ENCODE results near the gene GPR82. TPM values are rescaled to one million over a fixed set of nuclear protein-coding genes. Genes with fewer than 3 reads are reported as not detected.

Gene GPR82
- total RNA-seq, 1 experiment from 2014 or later: not detected

GRCh38 chrX:41688156-41688555, 35.8 kb upstream of the GPR82 start:
- no peaks in the 10 kb centered on the region for H3K4me1 Mint-ChIP-seq (ENCODE audit: low read depth, unreplicated experiment)
- TF ChIP-seq CTCF (IDR thresholded peaks at IDR 0.05; ENCODE audit: insufficient read depth in 1 of 2, low read depth in 1 of 2, low read length in 1 of 2, severe bottlenecking in 1 of 2, unreplicated experiment in 1 of 2): no peak

GRCh38 chrX:41688835-41689234, 35.1 kb upstream of the GPR82 start, which contains the start of gene GPR34:
GPR34 (plus strand) TSS chrX:41688973; CDS start chrX:41695634, 6,661 bp downstream.
- H3K4me1 ChIP-seq: no peaks in the 10 kb centered on the region
- BruUV-seq (replicated peaks): no TSS peak
- Mint-ChIP-seq H3K27ac (ENCODE audit: unreplicated experiment) (no peak within 1 kb of the TSS), H3K4me3 (ENCODE audit: unreplicated experiment) (no peak within 1 kb of the TSS), H3K9me3 (ENCODE audit: unreplicated experiment) (no peaks in the 10 kb centered on the region), H3K36me3 (ENCODE audit: insufficient read depth, unreplicated experiment) (peaks cover 9% of the 10 kb centered on the region), H3K27me3 (ENCODE audit: insufficient read depth, unreplicated experiment) (no peaks in the 10 kb centered on the region), H3K4me1 (ENCODE audit: low read depth, unreplicated experiment) (no peaks in the 10 kb centered on the region)
- H3K36me3 ChIP-seq (ENCODE audit: control insufficient read depth, insufficient read depth, low read length): no peaks in the 10 kb centered on the region
- H3K4me3 ChIP-seq (ENCODE audit: low read depth, low read length): no peak within 1 kb of the TSS
- ChIA-PET POLR2A (no interaction called here), CTCF (no interaction called here)
- DNase-seq: no peak
- H3K27me3 ChIP-seq (replicated peaks; ENCODE audit: control insufficient read depth, insufficient read depth, low read length): no peaks in the 10 kb centered on the region
- intact Hi-C loops (cut with micrococcal nuclease; ENCODE audit: unreplicated experiment): no loop called here
- no peaks in the 10 kb centered on the region for H3K9me3 ChIP-seq
- TF ChIP-seq CTCF (IDR thresholded peaks at IDR 0.05; ENCODE audit: insufficient read depth in 1 of 2, low read depth in 1 of 2, low read length in 1 of 2, severe bottlenecking in 1 of 2, unreplicated experiment in 1 of 2): no peak

More at GRCh38 chrX:41688156-41688555, 35.8 kb upstream of the GPR82 start:
- H3K27me3 ChIP-seq (replicated peaks; ENCODE audit: control insufficient read depth, insufficient read depth, low read length): no peaks in the 10 kb centered on the region
- H3K4me3 ChIP-seq (ENCODE audit: low read depth, low read length): no peak overlapping the region
- no peak overlapping the region for H3K27ac Mint-ChIP-seq (ENCODE audit: unreplicated experiment)
- H3K36me3 Mint-ChIP-seq (ENCODE audit: insufficient read depth, unreplicated experiment): peaks cover 5% of the 10 kb centered on the region
- no TSS peak for BruUV-seq (replicated peaks)
- H3K36me3 ChIP-seq (ENCODE audit: control insufficient read depth, insufficient read depth, low read length): no peaks in the 10 kb centered on the region
- no peak for DNase-seq
- no peaks in the 10 kb centered on the region for H3K4me1 ChIP-seq
- H3K9me3 ChIP-seq: no peaks in the 10 kb centered on the region
- ChIA-PET POLR2A (no interaction called here), CTCF (no interaction called here)
- H3K9me3 Mint-ChIP-seq (ENCODE audit: unreplicated experiment): no peaks in the 10 kb centered on the region
- intact Hi-C loops (cut with micrococcal nuclease; ENCODE audit: unreplicated experiment): no loop called here
- no peak overlapping the region for H3K4me3 Mint-ChIP-seq (ENCODE audit: unreplicated experiment)
- no peaks in the 10 kb centered on the region for H3K27me3 Mint-ChIP-seq (ENCODE audit: insufficient read depth, unreplicated experiment)

- ChIA-PET POLR2A (no interaction called here), CTCF (no interaction called here)
- H3K4me1 Mint-ChIP-seq (ENCODE audit: low read depth, unreplicated experiment): no peaks in the 10 kb centered on the region
- DNase-seq: no peak
- H3K4me3 ChIP-seq (ENCODE audit: low read depth, low read length): no peak overlapping the region
- no peaks in the 10 kb centered on the region for H3K27me3 Mint-ChIP-seq (ENCODE audit: insufficient read depth, unreplicated experiment)
- H3K36me3 Mint-ChIP-seq (ENCODE audit: insufficient read depth, unreplicated experiment): peaks cover 10% of the 10 kb centered on the region
- no TSS peak for BruUV-seq (replicated peaks)
- no peak overlapping the region for H3K27ac Mint-ChIP-seq (ENCODE audit: unreplicated experiment)
- H3K36me3 ChIP-seq (ENCODE audit: control insufficient read depth, insufficient read depth, low read length): no peaks in the 10 kb centered on the region
- no peak for TF ChIP-seq CTCF (IDR thresholded peaks at IDR 0.05; ENCODE audit: insufficient read depth in 1 of 2, low read depth in 1 of 2, low read length in 1 of 2, severe bottlenecking in 1 of 2, unreplicated experiment in 1 of 2)
- no peaks in the 10 kb centered on the region for H3K27me3 ChIP-seq (replicated peaks; ENCODE audit: control insufficient read depth, insufficient read depth, low read length)
- H3K4me1 ChIP-seq: no peaks in the 10 kb centered on the region
- H3K4me3 Mint-ChIP-seq (ENCODE audit: unreplicated experiment): no peak overlapping the region
- no peaks in the 10 kb centered on the region for H3K9me3 Mint-ChIP-seq (ENCODE audit: unreplicated experiment)
- no peaks in the 10 kb centered on the region for H3K9me3 ChIP-seq
- intact Hi-C loops (cut with micrococcal nuclease; ENCODE audit: unreplicated experiment): no loop called here
Observed at GRCh38 chrX:41689711-41690110, 34.3 kb upstream of the GPR82 start.

Measured in Caco-2 (cell line).